ENCODE results near the gene DGKI. TPM values are rescaled to one million over a fixed set of nuclear protein-coding genes. Genes with fewer than 3 reads are reported as not detected.

Gene DGKI
- total RNA-seq, 4 donors from 2014 or later = 0.98 to 7.3 (median 2.7) TPM

GRCh38 chr7:137434530-137434929 lies 412.2 kb downstream of the DGKI start:
- TF ChIP-seq CTCF (IDR thresholded peaks at IDR 0.05; ENCODE audit: low read depth) = no peak

GRCh38 chr7:137423321-137423720 lies 423.5 kb downstream of the DGKI start:
- TF ChIP-seq CTCF (IDR thresholded peaks at IDR 0.05; ENCODE audit: low read depth) = no peak

- no peak for TF ChIP-seq CTCF (IDR thresholded peaks at IDR 0.05; ENCODE audit: low read depth)
Observed at GRCh38 chr7:137421366-137421765, 425.4 kb downstream of the DGKI start.

- no peak for TF ChIP-seq CTCF (IDR thresholded peaks at IDR 0.05; ENCODE audit: low read depth)
Observed at GRCh38 chr7:137418841-137419240, 427.9 kb downstream of the DGKI start.

- no peak for TF ChIP-seq CTCF (IDR thresholded peaks at IDR 0.05; ENCODE audit: low read depth)
Observed at GRCh38 chr7:137417464-137417863, 429.3 kb downstream of the DGKI start.

GRCh38 chr7:137413901-137414300 lies 432.9 kb downstream of the DGKI start:
- TF ChIP-seq CTCF (IDR thresholded peaks at IDR 0.05; ENCODE audit: low read depth) = no peak

- no peak for TF ChIP-seq CTCF (IDR thresholded peaks at IDR 0.05; ENCODE audit: low read depth)
Observed at GRCh38 chr7:137411446-137411845, 435.3 kb downstream of the DGKI start.

Data from subcutaneous adipose tissue (tissue), 4 donors.